HEK293 (cell line): ENCODE measurements around the gene CCL7.

Experiments
- CTCF ChIA-PET: fragments of 350-600 bp; formaldehyde crosslinking; extraction: SDS; loops from one replicate; lab custom pipeline; 2021; ENCODE audit warnings: antibody characterized with exemption; lab: Yijun Ruan, JAX
- POLR2A ChIA-PET: fragments of 300-600 bp; formaldehyde crosslinking; extraction: SDS; loops from one replicate; lab custom pipeline; 2020; ENCODE audit warnings: antibody characterized with exemption, inconsistent platforms; lab: Yijun Ruan, JAX
- H3K27ac ChIP-seq: fragments of 200-500 bp; sonication (Bioruptor generic); 2 replicates; pipeline ENCODE4 v1.5.1; 2014; ENCODE audit warnings: low read depth, low read length, control low read depth, inconsistent platforms; ENCODE audit errors: extremely low read depth
- H3K36me3 ChIP-seq, 2 experiments: fragments of 200-500 bp in 1 of 2; sonication (Bioruptor generic) in 1 of 2; 1 replicate in 1 of 2; 2 replicates in 1 of 2; pipeline ENCODE4 v1.5.1; 2014 to 2017; ENCODE audit warnings: inconsistent platforms in 2 of 2, low read length in 2 of 2; ENCODE audit not compliant: control insufficient read depth in 2 of 2, insufficient read depth in 1 of 2
- H3K4me1 ChIP-seq: fragments of 200-500 bp; sonication (Bioruptor generic); 2 replicates; pipeline ENCODE4 v1.5.1; 2014; ENCODE audit warnings: mild to moderate bottlenecking, low read length, inconsistent platforms; ENCODE audit not compliant: control insufficient read depth, insufficient read depth
- H3K4me3 ChIP-seq: 2 replicates; pipeline ENCODE4 v1.5.1; 2011; ENCODE audit warnings: low read depth, mild to moderate bottlenecking, control low read depth, low read length, moderate library complexity
- H3K9me3 ChIP-seq: fragments of 200-500 bp; sonication (Bioruptor generic); 2 replicates; pipeline ENCODE4 v1.5.1; 2014; ENCODE audit warnings: low read depth, low read length, inconsistent platforms; ENCODE audit not compliant: control insufficient read depth, insufficient read depth
- GLI4 ChIP-seq: fragments of 450-650 bp; formaldehyde crosslinking; IDR thresholded peaks from 2 replicates; pipeline ENCODE4 v1.5.1; 2016; ENCODE audit warnings: missing biosample characterization, missing genetic modification characterization
- KLF9 ChIP-seq: fragments of 450-650 bp; formaldehyde crosslinking; IDR thresholded peaks from 2 replicates; pipeline ENCODE4 v1.5.1; 2016; ENCODE audit warnings: missing biosample characterization, missing genetic modification characterization, low read depth
- OSR2 ChIP-seq: fragments of 450-650 bp; formaldehyde crosslinking; IDR thresholded peaks from 2 replicates; pipeline ENCODE4 v1.5.1; 2016; ENCODE audit warnings: missing biosample characterization, missing genetic modification characterization
- OVOL3 ChIP-seq: fragments of 450-650 bp; formaldehyde crosslinking; IDR thresholded peaks from 2 replicates; pipeline ENCODE4 v1.5.1; 2016; ENCODE audit warnings: missing biosample characterization, missing genetic modification characterization
- YY2 ChIP-seq: fragments of 450-650 bp; formaldehyde crosslinking; IDR thresholded peaks from 2 replicates; pipeline ENCODE4 v1.5.1; 2016; ENCODE audit warnings: missing biosample characterization, missing genetic modification characterization
- ZBTB21 ChIP-seq: fragments of 450-650 bp; formaldehyde crosslinking; IDR thresholded peaks from 2 replicates; pipeline ENCODE4 v1.5.1; 2017; ENCODE audit warnings: missing biosample characterization, missing genetic modification characterization
- ZEB2 ChIP-seq: fragments of 450-650 bp; formaldehyde crosslinking; IDR thresholded peaks from 2 replicates; pipeline ENCODE4 v1.5.1; 2016; ENCODE audit warnings: missing biosample characterization, missing genetic modification characterization
- ZFHX2 ChIP-seq: fragments of 450-650 bp; formaldehyde crosslinking; conservative IDR thresholded peaks from 2 replicates; pipeline ENCODE4 v1.5.1; 2016; ENCODE audit warnings: missing biosample characterization, missing genetic modification characterization
- ZFP37 ChIP-seq: fragments of 450-650 bp; formaldehyde crosslinking; IDR thresholded peaks from 2 replicates; pipeline ENCODE4 v1.5.1; 2016; ENCODE audit warnings: missing biosample characterization, missing genetic modification characterization
- ZNF184 ChIP-seq: fragments of 450-650 bp; IDR thresholded peaks from 2 replicates; pipeline ENCODE4 v1.5.1; 2018; ENCODE audit warnings: missing biosample characterization, mild to moderate bottlenecking, missing genetic modification characterization
- ZNF19 ChIP-seq: fragments of 450-650 bp; formaldehyde crosslinking; IDR thresholded peaks from 2 replicates; pipeline ENCODE4; 2016; ENCODE audit warnings: missing biosample characterization, missing genetic modification characterization, low read depth
- ZNF274 ChIP-seq, 2 experiments: fragments of 200-500 bp in 1 of 2; fragments of 450-650 bp in 1 of 2; sonication (Bioruptor generic) in 1 of 2; formaldehyde crosslinking in 1 of 2; IDR thresholded peaks; 2 replicates each; pipeline versions ENCODE4 v1.5.1 to v1.6.1; 2014 to 2016; ENCODE audit warnings: borderline replicate concordance in 1 of 2, inconsistent platforms in 1 of 2, low read length in 1 of 2, missing biosample characterization in 1 of 2, missing genetic modification characterization in 1 of 2
- ZNF391 ChIP-seq: fragments of 450-650 bp; formaldehyde crosslinking; IDR thresholded peaks from 2 replicates; pipeline ENCODE4 v1.5.1; 2016; ENCODE audit warnings: low read depth, missing biosample characterization, missing genetic modification characterization, borderline replicate concordance
- ZNF416 ChIP-seq: fragments of 450-650 bp; formaldehyde crosslinking; IDR thresholded peaks from 2 replicates; pipeline ENCODE4 v1.5.1; 2016; ENCODE audit warnings: missing biosample characterization, missing genetic modification characterization
- ZNF571 ChIP-seq: fragments of 450-650 bp; formaldehyde crosslinking; IDR thresholded peaks from 2 replicates; pipeline ENCODE4 v1.5.0; 2017; ENCODE audit warnings: missing biosample characterization, missing genetic modification characterization
- ZNF596 ChIP-seq: fragments of 450-650 bp; IDR thresholded peaks from 2 replicates; pipeline ENCODE4 v1.5.0; 2018; ENCODE audit warnings: missing biosample characterization, mild to moderate bottlenecking, missing genetic modification characterization, moderate library complexity
- ZNF629 ChIP-seq: fragments of 450-650 bp; formaldehyde crosslinking; IDR thresholded peaks from 2 replicates; pipeline ENCODE4 v1.5.1; 2017; ENCODE audit warnings: missing biosample characterization, missing genetic modification characterization
- ZNF654 ChIP-seq: fragments of 450-650 bp; formaldehyde crosslinking; IDR thresholded peaks from 2 replicates; pipeline ENCODE4 v1.5.1; 2016; ENCODE audit warnings: low read depth, missing biosample characterization, missing genetic modification characterization
- ZNF660 ChIP-seq: fragments of 450-650 bp; IDR thresholded peaks from 2 replicates; pipeline ENCODE4 v1.5.1; 2018; ENCODE audit warnings: missing biosample characterization, mild to moderate bottlenecking, missing genetic modification characterization
- ZNF792 ChIP-seq: fragments of 450-650 bp; formaldehyde crosslinking; IDR thresholded peaks from 2 replicates; pipeline ENCODE4 v1.5.1; 2016; ENCODE audit warnings: missing biosample characterization, missing genetic modification characterization
- TF ChIP-seq, protein P1 (sequence below): fragments of 450-650 bp; formaldehyde crosslinking; IDR thresholded peaks from 2 replicates; pipeline ENCODE4 v1.5.1; 2016; ENCODE audit warnings: missing biosample characterization, missing genetic modification characterization
- TF ChIP-seq, protein P2 (sequence below): fragments of 450-650 bp; formaldehyde crosslinking; IDR thresholded peaks from 2 replicates; pipeline ENCODE4 v1.5.1; 2016; ENCODE audit warnings: missing biosample characterization, missing genetic modification characterization
- TF ChIP-seq, protein P3 (sequence below): fragments of 450-650 bp; formaldehyde crosslinking; IDR thresholded peaks from 2 replicates; pipeline ENCODE4 v1.5.1; 2016; ENCODE audit warnings: missing biosample characterization, missing genetic modification characterization
- TF ChIP-seq, protein P4 (sequence below): fragments of 450-650 bp; formaldehyde crosslinking; IDR thresholded peaks from 2 replicates; pipeline ENCODE4 v1.5.1; 2016; ENCODE audit warnings: missing biosample characterization, missing genetic modification characterization

The CCL7 gene

DNA sequence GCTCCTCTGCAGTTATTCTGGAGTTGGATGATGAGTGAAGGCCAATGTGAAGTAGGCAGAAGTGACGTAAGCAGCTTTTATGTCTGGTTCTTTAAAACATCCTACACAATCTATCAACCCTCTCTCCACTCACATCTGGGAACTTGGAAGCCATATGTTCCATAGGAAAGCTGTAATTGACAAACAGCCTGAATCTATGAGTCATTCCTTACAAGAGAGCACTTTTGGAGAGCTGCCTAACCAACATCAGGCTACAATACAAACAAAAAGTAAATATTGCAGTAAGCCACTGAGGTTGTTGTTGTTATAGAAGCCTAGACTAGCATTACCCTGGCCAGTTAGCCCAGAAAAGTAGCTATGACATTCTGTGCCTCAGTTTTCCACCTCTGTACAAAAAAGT lies 5.9 kb downstream of the CCL7 start:
- Histone ChIP-seq H3K9me3 (no peaks in the 10 kb centered on the region), H3K4me3 (no peak overlapping the region), H3K36me3 (no peaks in the 10 kb centered on the region), H3K27ac (no peak overlapping the region), H3K4me1 (peaks cover 7% of the 10 kb centered on the region; the same call in 1 of the 2 replicates)
- TF ChIP-seq OSR2 (tag by site-specific recombination) (0 out of 2 replicates have a peak, but pooled peaks have one; percentile 12), ZNF596 (no peak), ZNF792 (tag by site-specific recombination) (no peak), ZNF629 (tag by site-specific recombination) (0 out of 2 replicates have a peak, but pooled peaks have one; percentile 22), ZEB2 (tag by site-specific recombination) (0 out of 2 replicates have a peak, but pooled peaks have one; percentile 24), ZNF19 (tag by site-specific recombination) (no peak), OVOL3 (tag by site-specific recombination) (no peak), ZNF654 (tag by site-specific recombination) (no peak), ZNF571 (tag by site-specific recombination) (no peak), YY2 (tag by site-specific recombination) (no peak), KLF9 (tag by site-specific recombination) (no peak), ZBTB21 (tag by site-specific recombination) (peak; percentile 52; the same call in 1 of the 2 replicates), ZNF184 (tag by site-specific recombination) (0 out of 2 replicates have a peak, but pooled peaks have one; percentile 59), GLI4 (no peak), ZFHX2 (tag by site-specific recombination) (peak; percentile 24), ZNF660 (tag by site-specific recombination) (0 out of 2 replicates have a peak, but pooled peaks have one; percentile 27)
- TF ChIP-seq, protein P1, sequence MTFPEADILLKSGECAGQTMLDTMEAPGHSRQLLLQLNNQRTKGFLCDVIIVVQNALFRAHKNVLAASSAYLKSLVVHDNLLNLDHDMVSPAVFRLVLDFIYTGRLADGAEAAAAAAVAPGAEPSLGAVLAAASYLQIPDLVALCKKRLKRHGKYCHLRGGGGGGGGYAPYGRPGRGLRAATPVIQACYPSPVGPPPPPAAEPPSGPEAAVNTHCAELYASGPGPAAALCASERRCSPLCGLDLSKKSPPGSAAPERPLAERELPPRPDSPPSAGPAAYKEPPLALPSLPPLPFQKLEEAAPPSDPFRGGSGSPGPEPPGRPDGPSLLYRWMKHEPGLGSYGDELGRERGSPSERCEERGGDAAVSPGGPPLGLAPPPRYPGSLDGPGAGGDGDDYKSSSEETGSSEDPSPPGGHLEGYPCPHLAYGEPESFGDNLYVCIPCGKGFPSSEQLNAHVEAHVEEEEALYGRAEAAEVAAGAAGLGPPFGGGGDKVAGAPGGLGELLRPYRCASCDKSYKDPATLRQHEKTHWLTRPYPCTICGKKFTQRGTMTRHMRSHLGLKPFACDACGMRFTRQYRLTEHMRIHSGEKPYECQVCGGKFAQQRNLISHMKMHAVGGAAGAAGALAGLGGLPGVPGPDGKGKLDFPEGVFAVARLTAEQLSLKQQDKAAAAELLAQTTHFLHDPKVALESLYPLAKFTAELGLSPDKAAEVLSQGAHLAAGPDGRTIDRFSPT: 0 out of 2 replicates have a peak, but pooled peaks have one; percentile 30
- ChIA-PET CTCF (interaction anchor here (0.8 to 3.8 kb wide), 4 partner anchors 21 to 85 kb away, joined by 3 to 22 read pairs (median 4); partner anchors contain the start of gene CCL2), POLR2A (interaction anchor here (0.5 kb wide), 1 partner anchor 912 kb away, joined by 7 read pairs; no protein-coding TSS in a partner anchor)

DNA sequence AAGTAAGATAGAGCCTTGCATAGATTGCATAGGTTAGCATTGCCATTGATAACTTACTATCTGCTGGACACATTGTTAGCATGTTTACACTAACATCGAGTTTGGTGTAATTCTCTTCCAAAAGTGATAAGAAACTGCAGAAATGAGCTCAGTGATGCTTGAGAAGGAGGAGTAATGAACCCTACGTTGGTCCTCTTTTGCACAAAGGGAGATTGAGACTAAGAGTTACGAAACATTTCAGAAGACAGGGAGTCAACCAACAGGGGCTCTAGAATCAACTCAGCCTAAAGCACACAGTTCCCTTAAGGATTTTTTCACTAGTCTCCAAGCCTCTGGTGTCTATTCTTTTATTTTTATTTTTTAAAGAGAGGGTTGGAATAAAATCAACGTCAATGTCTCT lies 6.8 kb downstream of the CCL7 start:
- POLR2A ChIA-PET: no interaction called here
- Histone ChIP-seq H3K4me1 (peaks cover 7% of the 10 kb centered on the region; the same call in 1 of the 2 replicates), H3K36me3 (no peaks in the 10 kb centered on the region), H3K9me3 (no peaks in the 10 kb centered on the region), H3K4me3 (no peak overlapping the region), H3K27ac (no peak overlapping the region)
- CTCF ChIA-PET: interaction anchor here (0.6 to 3.8 kb wide), 4 partner anchors 28 to 84 kb away, joined by 3 to 22 read pairs (median 4); no protein-coding TSS in a partner anchor
- TF ChIP-seq, protein P2, sequence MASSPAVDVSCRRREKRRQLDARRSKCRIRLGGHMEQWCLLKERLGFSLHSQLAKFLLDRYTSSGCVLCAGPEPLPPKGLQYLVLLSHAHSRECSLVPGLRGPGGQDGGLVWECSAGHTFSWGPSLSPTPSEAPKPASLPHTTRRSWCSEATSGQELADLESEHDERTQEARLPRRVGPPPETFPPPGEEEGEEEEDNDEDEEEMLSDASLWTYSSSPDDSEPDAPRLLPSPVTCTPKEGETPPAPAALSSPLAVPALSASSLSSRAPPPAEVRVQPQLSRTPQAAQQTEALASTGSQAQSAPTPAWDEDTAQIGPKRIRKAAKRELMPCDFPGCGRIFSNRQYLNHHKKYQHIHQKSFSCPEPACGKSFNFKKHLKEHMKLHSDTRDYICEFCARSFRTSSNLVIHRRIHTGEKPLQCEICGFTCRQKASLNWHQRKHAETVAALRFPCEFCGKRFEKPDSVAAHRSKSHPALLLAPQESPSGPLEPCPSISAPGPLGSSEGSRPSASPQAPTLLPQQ (tag by site-specific recombination): no peak
- TF ChIP-seq ZNF391 (tag by site-specific recombination): no peak
- no peak for TF ChIP-seq ZNF274 (IDR thresholded peaks at IDR 0.05; ENCODE audit: low read length)
- TF ChIP-seq ZNF274 (tag by site-specific recombination; IDR thresholded peaks at IDR 0.05; ENCODE audit: borderline replicate concordance): no peak
- TF ChIP-seq, protein P3, sequence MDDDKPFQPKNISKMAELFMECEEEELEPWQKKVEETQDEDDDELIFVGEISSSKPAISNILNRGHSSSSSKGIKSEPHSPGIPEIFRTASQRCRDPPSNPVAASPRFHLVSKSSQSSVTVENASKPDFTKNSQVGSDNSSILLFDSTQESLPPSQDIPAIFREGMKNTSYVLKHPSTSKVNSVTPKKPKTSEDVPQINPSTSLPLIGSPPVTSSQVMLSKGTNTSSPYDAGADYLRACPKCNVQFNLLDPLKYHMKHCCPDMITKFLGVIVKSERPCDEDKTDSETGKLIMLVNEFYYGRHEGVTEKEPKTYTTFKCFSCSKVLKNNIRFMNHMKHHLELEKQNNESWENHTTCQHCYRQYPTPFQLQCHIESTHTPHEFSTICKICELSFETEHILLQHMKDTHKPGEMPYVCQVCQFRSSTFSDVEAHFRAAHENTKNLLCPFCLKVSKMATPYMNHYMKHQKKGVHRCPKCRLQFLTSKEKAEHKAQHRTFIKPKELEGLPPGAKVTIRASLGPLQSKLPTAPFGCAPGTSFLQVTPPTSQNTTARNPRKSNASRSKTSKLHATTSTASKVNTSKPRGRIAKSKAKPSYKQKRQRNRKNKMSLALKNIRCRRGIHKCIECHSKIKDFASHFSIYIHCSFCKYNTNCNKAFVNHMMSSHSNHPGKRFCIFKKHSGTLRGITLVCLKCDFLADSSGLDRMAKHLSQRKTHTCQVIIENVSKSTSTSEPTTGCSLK (tag by site-specific recombination): no peak
- no peak for TF ChIP-seq ZEB2 (tag by site-specific recombination)
- TF ChIP-seq ZFP37: no peak
- TF ChIP-seq ZNF416 (tag by site-specific recombination): no peak
- TF ChIP-seq, protein P4, sequence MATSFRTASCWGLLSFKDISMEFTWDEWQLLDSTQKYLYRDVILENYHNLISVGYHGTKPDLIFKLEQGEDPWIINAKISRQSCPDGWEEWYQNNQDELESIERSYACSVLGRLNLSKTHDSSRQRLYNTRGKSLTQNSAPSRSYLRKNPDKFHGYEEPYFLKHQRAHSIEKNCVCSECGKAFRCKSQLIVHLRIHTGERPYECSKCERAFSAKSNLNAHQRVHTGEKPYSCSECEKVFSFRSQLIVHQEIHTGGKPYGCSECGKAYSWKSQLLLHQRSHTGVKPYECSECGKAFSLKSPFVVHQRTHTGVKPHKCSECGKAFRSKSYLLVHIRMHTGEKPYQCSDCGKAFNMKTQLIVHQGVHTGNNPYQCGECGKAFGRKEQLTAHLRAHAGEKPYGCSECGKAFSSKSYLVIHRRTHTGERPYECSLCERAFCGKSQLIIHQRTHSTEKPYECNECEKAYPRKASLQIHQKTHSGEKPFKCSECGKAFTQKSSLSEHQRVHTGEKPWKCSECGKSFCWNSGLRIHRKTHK: no peak
